Activated CD8-positive, alpha-beta memory T cell treated with anti-CD3 and anti-CD28 coated beads for 36 hours (primary cell): ENCODE data around the gene CCNI. TPM values are rescaled to one million over a fixed set of nuclear protein-coding genes. Genes with fewer than 3 reads are reported as not detected.

Experiments used
- CTCF ChIA-PET: fragments of 350-600 bp; sonication (Branson Sonifier 250); formaldehyde crosslinking; loops from one replicate; lab custom pipeline; 2021; ENCODE audit warnings: antibody characterized with exemption; lab: Charles Lee
- POLR2A ChIA-PET: fragments of 350-600 bp; sonication (Branson Sonifier 250); formaldehyde crosslinking; loops from one replicate; lab custom pipeline; 2021; ENCODE audit warnings: antibody characterized with exemption; lab: Charles Lee
- total RNA-seq, 2 experiments: library from RNA; stranded (reverse); gene quantifications; one replicate each; pipeline ENCODE4 v1.2.3, GENCODE V29; 2021

Gene CCNI
- total RNA-seq, 2 experiments from 2014 or later, result 203 to 209 TPM

DNA sequence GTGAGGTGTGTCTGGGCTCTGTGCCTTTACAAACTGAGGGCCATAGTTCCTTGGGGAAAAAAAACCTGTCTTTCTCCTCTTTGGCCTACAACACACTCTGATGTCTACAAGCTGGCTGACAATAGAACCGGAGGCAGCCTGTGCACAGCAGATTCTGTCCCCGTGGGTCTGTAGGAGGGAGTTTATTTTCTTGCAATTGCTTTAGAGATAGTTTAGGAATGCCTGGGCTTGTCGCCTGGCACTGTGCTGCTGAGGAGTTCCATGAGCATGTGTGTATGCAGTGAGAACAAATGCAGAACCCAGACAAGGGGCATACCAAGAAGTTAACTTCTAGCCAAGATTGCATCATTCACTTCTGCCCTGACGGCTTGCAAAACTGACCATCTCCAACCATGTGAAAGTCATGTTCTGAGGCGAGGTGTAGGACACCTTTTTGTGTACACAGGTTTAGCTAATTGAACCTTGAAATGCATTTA lies 54.1 kb downstream of the CCNI start:
- ChIA-PET CTCF (no interaction called here), POLR2A (no interaction called here)

- ChIA-PET CTCF (no interaction called here), POLR2A (no interaction called here)
Measured at GRCh38 chr4:77020017-77020416, 55.8 kb downstream of the CCNI start.

GRCh38 chr4:77015390-77015789 lies 60.4 kb downstream of the CCNI start:
- CTCF ChIA-PET, result no interaction called here
- POLR2A ChIA-PET, result no interaction called here

GRCh38 chr4:77014256-77014655 lies 61.5 kb downstream of the CCNI start:
- POLR2A ChIA-PET, result no interaction called here
- CTCF ChIA-PET, result no interaction called here

- ChIA-PET CTCF (no interaction called here), POLR2A (no interaction called here)
Measured at GRCh38 chr4:77012726-77013125, 63.1 kb downstream of the CCNI start.

DNA sequence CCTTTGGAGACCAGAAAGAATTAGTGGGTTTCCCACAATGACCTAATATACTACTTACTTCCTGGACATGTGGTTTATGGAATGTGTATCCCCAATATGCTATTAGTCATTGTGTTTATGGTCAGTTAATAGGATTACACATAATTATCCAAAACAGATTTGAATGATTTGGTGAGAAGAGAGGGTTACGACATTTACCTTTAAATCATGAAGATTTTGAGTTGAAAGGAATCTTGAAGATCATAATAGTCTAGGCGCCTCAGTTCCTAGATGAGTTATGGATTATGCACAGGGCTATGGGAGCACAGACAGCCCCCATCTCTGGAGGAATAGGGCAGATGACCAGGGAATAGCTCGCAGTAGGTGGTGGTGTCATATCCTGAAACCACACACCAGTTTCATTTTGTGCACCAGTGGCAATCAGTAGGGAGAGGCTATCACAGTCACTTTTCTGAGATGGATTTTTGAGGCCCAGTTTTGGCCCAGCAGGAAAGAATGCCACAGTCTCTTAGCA lies 64.9 kb downstream of the CCNI start:
- ChIA-PET POLR2A (no interaction called here), CTCF (no interaction called here)

- ChIA-PET CTCF (no interaction called here), POLR2A (no interaction called here)
Measured at GRCh38 chr4:77009511-77010115, 66.2 kb downstream of the CCNI start.

DNA sequence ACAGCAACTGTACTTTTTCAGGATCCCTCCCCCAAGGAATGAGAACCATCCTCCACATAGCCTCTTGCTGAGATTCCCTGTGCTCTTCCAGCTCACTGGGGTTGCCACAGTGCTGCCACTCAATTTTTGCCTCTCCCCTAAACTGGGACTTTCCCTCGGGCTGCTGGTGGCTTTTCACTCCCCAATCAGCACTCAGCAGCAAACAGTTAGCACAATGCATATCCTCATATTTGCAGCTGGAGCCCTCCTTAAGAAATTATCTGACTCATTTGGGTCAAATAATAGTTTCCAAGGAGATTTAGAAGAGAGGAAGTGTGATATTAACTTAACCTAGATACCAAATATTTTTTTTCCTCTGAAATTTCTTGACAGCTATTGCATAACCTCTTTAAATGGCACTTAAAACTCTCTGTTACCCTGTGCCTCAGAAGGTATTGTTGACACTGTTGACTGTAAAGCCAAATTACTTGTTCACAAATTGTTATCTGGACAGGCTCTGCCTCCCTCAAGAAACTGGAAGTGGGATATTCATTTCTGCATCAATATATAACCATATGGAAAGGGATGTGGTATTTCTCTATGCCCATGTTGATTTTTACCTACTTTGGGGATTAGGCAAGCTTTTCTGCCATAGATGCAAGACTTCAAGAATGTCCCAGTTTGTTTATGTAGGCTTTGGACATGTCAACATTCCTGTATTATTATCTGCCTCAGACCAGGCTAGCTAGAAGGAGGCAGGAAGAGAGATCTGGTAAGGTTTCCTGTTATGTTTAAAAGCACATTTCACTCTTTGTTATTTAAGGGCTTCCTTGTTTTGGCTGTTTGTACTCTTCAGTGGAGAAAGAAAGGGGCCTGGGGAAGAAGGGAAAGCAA lies 68.2 kb downstream of the CCNI start:
- ChIA-PET CTCF (no interaction called here), POLR2A (no interaction called here)

GRCh38 chr4:77006753-77007353 lies 68.9 kb downstream of the CCNI start:
- POLR2A ChIA-PET, result no interaction called here
- CTCF ChIA-PET, result no interaction called here

DNA sequence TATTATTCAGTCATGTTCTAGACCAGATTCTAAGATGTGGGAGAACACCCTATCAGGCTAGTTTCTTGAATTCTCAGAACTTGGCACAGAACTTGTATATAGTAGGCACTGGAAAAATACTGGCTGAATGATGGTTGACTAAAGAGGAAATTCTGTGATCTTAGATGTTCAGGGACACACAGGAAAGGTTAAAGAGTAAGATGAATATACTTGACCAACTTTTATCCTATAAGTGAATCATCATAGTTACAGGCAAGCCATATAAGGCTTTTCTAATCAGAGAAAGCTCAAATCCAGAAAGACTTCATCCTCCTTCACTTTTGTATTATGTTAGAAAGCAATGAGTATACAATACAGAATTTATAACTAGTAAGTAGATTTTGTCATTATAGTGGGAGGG lies 72.4 kb downstream of the CCNI start:
- ChIA-PET CTCF (no interaction called here), POLR2A (no interaction called here)

- POLR2A ChIA-PET, result no interaction called here
- CTCF ChIA-PET, result no interaction called here
Measured at GRCh38 chr4:77002321-77003107, 73.3 kb downstream of the CCNI start.

DNA sequence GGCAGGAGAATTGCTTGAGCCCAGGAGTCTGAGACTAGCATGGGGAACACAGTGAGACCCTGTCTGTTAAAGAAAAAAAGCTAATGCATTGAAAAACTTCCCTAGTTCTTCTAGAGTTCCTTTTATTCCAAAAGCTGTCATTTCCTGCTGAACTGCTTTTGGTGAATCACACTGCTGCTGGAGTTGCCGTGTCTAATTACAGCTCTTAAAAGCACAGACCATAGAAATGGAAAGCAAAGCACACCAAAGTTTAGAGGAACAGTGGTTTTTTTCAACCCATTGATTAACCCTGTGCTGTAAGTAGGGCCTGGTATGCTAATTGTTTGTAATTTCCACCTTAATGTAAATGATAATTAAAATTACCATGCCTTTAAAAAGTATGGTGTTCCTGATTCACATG lies 73.9 kb downstream of the CCNI start:
- POLR2A ChIA-PET, result no interaction called here
- CTCF ChIA-PET, result no interaction called here

DNA sequence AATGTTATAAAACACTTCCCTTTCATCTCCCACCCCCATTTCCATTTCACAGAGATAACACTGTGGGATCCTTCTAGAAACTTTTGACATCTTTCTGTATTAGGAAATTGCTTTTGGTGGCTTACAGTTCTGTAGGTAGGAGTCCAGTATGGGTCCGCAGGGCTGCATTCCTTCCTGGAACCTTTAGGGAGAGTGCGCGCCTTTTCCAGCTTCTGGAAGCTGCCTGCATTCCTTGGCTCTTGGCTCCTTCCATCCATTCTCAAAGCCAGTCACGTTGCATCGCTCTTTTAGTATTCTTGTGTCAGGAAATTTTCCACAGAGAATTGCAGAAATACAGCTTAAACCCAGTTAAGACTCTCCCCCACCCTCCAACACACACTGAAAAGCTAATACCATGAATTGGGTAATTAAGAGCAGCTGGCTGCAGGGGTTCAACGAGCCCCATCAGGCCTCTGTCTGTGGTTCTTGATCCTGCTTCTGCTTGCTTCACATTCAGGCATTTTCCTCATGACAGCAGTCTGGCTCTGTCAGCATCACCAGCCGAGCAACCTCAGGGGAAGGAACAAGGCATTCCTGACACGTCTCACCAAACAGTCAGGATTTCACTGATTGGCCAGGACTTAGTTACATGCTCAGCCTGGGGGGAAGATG lies 77.4 kb downstream of the CCNI start:
- POLR2A ChIA-PET, result no interaction called here
- CTCF ChIA-PET, result no interaction called here

DNA sequence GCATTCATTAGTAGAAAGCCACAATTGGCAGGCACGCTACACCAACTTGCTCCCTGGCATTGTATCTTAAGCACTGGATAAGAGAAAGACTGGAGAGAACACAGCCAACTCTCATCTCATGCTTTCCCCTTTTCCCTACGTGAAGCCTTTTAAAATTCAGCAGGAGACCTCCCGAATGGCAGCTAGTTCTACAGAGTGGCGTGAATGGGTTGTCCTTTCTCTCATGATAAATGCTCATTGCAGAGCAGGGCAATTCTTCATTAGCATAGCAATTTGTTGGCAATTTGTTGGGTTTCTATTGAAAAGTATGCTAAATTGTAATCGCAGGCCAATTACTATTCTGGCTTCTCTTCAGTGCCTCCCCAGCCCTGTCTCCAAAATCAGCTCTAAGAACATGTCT lies 78.3 kb downstream of the CCNI start:
- POLR2A ChIA-PET, result no interaction called here
- CTCF ChIA-PET, result no interaction called here

Other genes starting within 250 kb of the CCNI start
- under 1 TPM in 1 of 2 experiments, not detected in 1; 0.06 TPM for gene SOWAHB, start 177.8 kb downstream of the CCNI start, total RNA-seq
- 10 to 100 TPM; 69.6 to 74.6 TPM for gene SEPTIN11, start 126.2 kb downstream of the CCNI start, total RNA-seq
- 1 to 10 TPM; 4.9 to 5.5 TPM for gene CCNG2, start 81.2 kb upstream of the CCNI start, total RNA-seq